Muscle of leg (tissue), 16 donors: ENCODE measurements around the gene CYB5R2. TPM values are rescaled to one million over a fixed set of nuclear protein-coding genes. Genes with fewer than 3 reads are reported as not detected.
A peak's percentile ranks its signal among the peaks of the same experiment; 100 is the strongest.

Experiments
- DNase-seq: peaks from one replicate; pipeline ENCODE4 v3.0.0; 2013
- H3K27ac ChIP-seq: one replicate; pipeline ENCODE4 v1.5.1; 2013; ENCODE audit warnings: mild to moderate bottlenecking, low read length, control low read depth
- H3K27me3 ChIP-seq: one replicate; pipeline ENCODE4 v1.6.1; 2013; ENCODE audit warnings: low read length; ENCODE audit not compliant: control insufficient read depth, insufficient read depth
- H3K36me3 ChIP-seq: one replicate; pipeline ENCODE4 v1.6.1; 2013; ENCODE audit warnings: low read length; ENCODE audit not compliant: control insufficient read depth, insufficient read depth
- H3K4me1 ChIP-seq: one replicate; pipeline ENCODE4 v1.6.1; 2013; ENCODE audit warnings: low read length; ENCODE audit not compliant: control insufficient read depth, insufficient read depth
- H3K4me3 ChIP-seq: one replicate; pipeline ENCODE4 v1.5.1; 2013; ENCODE audit warnings: low read length, control low read depth
- H3K9me3 ChIP-seq: replicated peaks from 2 replicates; pipeline ENCODE4 v1.6.1; 2013; ENCODE audit warnings: low read depth, low read length; ENCODE audit not compliant: control insufficient read depth
- WGBS: methylation state at CpG from one replicate; pipeline ENCODE4 v1.1.5; 2013; ENCODE audit warnings: missing lambda C conversion rate; ENCODE audit not compliant: insufficient coverage; 5-methylcytosine and 5-hydroxymethylcytosine counted together
- long read RNA-seq, 11 donors: transcript quantifications; one replicate each; lab custom pipeline, GENCODE V29; 2026
- polyA plus RNA-seq, 8 donors: library from polyadenylated mRNA; unstranded; fragments of 120-200 nt; gene quantifications; one replicate each; pipeline versions ENCODE4 v1.2.1 to v1.2.3, GENCODE V29; 2013; ENCODE audit warnings: inconsistent platforms in 1 of 8, low replicate concordance in 1 of 8; ENCODE audit not compliant: insufficient read length in 8 of 8, insufficient read depth in 1 of 8
- total RNA-seq: library from RNA; stranded (reverse); fragments of 120-200 nt; gene quantifications from one replicate; pipeline ENCODE4 v1.2.4, GENCODE V29; 2013

CYB5R2 gene
- total RNA-seq (7.7 TPM), polyA plus RNA-seq (10 to 100 TPM in 7 of 8 donors, 1 to 10 TPM in 1; 9.1 to 15.3 (median 14.0) TPM)
- long read RNA-seq, donor 1, partial matches to known transcripts, result 0 of 2 reads
- long read RNA-seq, donor 1, other reads (novel, unspliced or antisense), result 0 of 2 reads
- long read RNA-seq, donor 2, result 0 reads
- long read RNA-seq, donor 3, result 0 reads
- long read RNA-seq, donor 4, result 0 reads
- long read RNA-seq, donor 5, partial matches to known transcripts, result 5 of 9 reads
- long read RNA-seq, donor 5, other reads (novel, unspliced or antisense), result 0 of 9 reads
- long read RNA-seq, donor 6, result 0 reads
- long read RNA-seq, donor 7, partial matches to known transcripts, result 0 of 1 reads
- long read RNA-seq, donor 7, other reads (novel, unspliced or antisense), result 0 of 1 reads
- long read RNA-seq, donor 8, partial matches to known transcripts, result 0 of 1 reads
- long read RNA-seq, donor 8, other reads (novel, unspliced or antisense), result 0 of 1 reads
- long read RNA-seq, donor 9, result 0 reads
- long read RNA-seq, donor 10, partial matches to known transcripts, result 0 of 1 reads
- long read RNA-seq, donor 10, other reads (novel, unspliced or antisense), result 0 of 1 reads
- long read RNA-seq, donor 11, partial matches to known transcripts, result 0 of 3 reads
- long read RNA-seq, donor 11, other reads (novel, unspliced or antisense), result 0 of 3 reads

DNA sequence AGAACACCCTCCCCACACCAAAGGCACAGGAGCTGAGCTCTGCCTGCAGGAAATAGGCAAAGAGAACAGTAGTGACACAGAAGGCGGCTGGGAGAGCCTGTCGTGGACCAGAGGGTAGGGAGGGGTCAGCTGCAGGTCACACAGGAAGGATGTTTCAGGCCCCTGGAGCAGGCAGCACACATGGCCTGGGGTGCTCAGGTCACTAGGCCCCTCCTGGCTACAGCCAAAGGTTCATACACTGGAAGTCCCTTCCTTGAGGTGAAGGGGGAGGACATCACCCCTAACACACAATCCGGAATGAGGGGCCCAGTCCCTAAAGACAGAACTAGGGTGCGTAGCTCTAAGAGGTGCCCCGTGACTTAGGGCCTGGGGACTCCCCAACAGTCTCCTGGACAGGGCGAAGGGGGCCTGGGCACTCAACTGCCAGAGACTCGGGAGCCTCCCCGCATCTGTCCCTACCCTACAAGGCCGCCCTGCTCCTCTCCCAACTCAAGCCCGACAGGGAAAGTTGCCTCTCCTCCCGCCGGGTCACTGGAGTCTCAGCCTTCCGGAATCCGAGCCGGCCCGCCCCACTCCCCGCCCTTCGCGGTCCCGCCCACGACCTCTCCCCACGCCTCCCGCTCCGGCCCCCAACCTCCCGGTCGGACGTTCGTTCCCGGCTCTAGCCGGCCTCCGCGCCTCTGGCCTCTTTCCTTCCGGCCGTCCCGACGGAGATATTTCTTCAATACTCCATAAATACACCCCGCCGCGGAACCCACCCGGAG lies at the start of gene CYB5R2:
CYB5R2 (minus strand) TSS at position 541 of the 764 bp plus-strand sequence. CDS start 675 bp downstream, outside the sequence.
- peak; percentile 88 for DNase-seq
- H3K27me3 ChIP-seq, result peaks cover 26% of the 10 kb centered on the region
- peaks cover 19% of the 10 kb centered on the region for H3K4me1 ChIP-seq
- H3K9me3 ChIP-seq, result no peaks in the 10 kb centered on the region
- H3K27ac ChIP-seq, result peak within 1 kb of the TSS; percentile 67
- peak within 1 kb of the TSS; percentile 47 for H3K4me3 ChIP-seq
- WGBS, result 4% methylated on average over 37 of the region's 40 CpGs
- peaks cover 8% of the 10 kb centered on the region for H3K36me3 ChIP-seq

- Histone ChIP-seq H3K27ac (no peak overlapping the region), H3K9me3 (no peaks in the 10 kb centered on the region), H3K27me3 (no peaks in the 10 kb centered on the region), H3K4me1 (no peaks in the 10 kb centered on the region), H3K4me3 (no peak overlapping the region), H3K36me3 (no peaks in the 10 kb centered on the region)
- no CpG with 5 or more reads among the region's 3 CpGs for WGBS
- no peak for DNase-seq
Observed at GRCh38 chr11:7714786-7715185, 41.5 kb upstream of the CYB5R2 start.

GRCh38 chr11:7706377-7706776 lies 33.1 kb upstream of the CYB5R2 start, which contains the start of gene OVCH2:
Gene OVCH2 (minus strand): TSS chr11:7706477. CDS start chr11:7706394, 83 bp downstream.
- Histone ChIP-seq H3K9me3 (no peaks in the 10 kb centered on the region), H3K4me3 (no peak within 1 kb of the TSS), H3K36me3 (no peaks in the 10 kb centered on the region), H3K4me1 (no peaks in the 10 kb centered on the region), H3K27ac (no peak within 1 kb of the TSS), H3K27me3 (no peaks in the 10 kb centered on the region)
- no peak for DNase-seq
- WGBS, result no CpG with 5 or more reads among the region's 2 CpGs

DNA sequence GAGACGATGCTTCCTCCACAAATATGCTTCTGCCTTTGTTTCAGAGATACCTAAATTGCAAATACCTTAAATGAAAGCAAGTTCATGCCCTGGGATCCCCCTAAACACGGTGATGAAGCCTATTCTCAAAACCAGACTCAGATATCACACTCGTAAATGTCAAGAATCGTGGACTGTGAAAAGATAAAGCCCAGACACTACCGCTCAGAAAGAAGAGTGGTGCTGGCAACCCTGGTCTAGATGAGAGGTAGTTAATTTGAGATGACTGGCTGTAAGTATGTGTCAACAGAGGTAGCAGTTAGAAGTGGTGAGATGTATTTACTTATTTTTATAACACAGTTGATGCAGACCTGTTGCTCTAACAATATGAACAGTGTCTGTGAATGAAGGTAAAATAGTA lies 30.4 kb upstream of the CYB5R2 start:
- DNase-seq, result no peak
- H3K4me3 ChIP-seq, result no peak overlapping the region
- no peak overlapping the region for H3K27ac ChIP-seq
- no peaks in the 10 kb centered on the region for H3K27me3 ChIP-seq
- 54% methylated on average over 4 of the region's 5 CpGs for WGBS
- H3K4me1 ChIP-seq, result no peaks in the 10 kb centered on the region
- no peaks in the 10 kb centered on the region for H3K36me3 ChIP-seq
- H3K9me3 ChIP-seq, result no peaks in the 10 kb centered on the region

- DNase-seq, result no peak
- H3K36me3 ChIP-seq, result no peaks in the 10 kb centered on the region
- no peaks in the 10 kb centered on the region for H3K27me3 ChIP-seq
- H3K9me3 ChIP-seq, result no peaks in the 10 kb centered on the region
- H3K27ac ChIP-seq, result no peak overlapping the region
- 74% methylated on average over 4 of the region's 5 CpGs for WGBS
- no peaks in the 10 kb centered on the region for H3K4me1 ChIP-seq
- H3K4me3 ChIP-seq, result no peak overlapping the region
Observed at GRCh38 chr11:7696424-7696823, 23.1 kb upstream of the CYB5R2 start.

DNA sequence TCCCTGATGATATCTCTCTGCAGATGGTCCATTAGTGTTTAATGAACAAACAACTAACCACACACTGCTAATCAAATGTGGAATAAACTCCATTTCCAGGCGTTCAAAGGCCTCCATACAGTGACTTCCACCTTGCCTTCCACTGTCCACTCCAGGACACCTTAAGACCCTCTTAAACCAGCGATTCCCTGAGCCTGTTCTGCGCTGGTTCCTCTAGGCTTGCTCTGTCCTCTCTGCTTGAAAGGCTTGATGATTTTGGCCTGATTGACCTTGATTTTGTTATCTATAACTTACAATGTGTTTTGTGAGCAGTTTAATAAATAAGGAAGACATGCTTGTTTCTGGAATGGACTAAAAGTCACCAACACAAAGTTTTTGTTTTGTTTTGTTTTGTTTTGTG lies 20.9 kb upstream of the CYB5R2 start:
- WGBS, result 56% methylated on average over 1 of the region's 3 CpGs
- H3K4me1 ChIP-seq, result no peaks in the 10 kb centered on the region
- DNase-seq, result no peak
- H3K36me3 ChIP-seq, result no peaks in the 10 kb centered on the region
- no peak overlapping the region for H3K4me3 ChIP-seq
- peaks cover 2% of the 10 kb centered on the region for H3K27me3 ChIP-seq
- H3K27ac ChIP-seq, result no peak overlapping the region
- H3K9me3 ChIP-seq, result no peaks in the 10 kb centered on the region

- H3K27me3 ChIP-seq, result peaks cover 2% of the 10 kb centered on the region
- H3K4me1 ChIP-seq, result no peaks in the 10 kb centered on the region
- H3K36me3 ChIP-seq, result no peaks in the 10 kb centered on the region
- H3K27ac ChIP-seq, result no peak overlapping the region
- DNase-seq, result no peak
- WGBS, result no CpG with 5 or more reads among the region's 3 CpGs
- no peaks in the 10 kb centered on the region for H3K9me3 ChIP-seq
- no peak overlapping the region for H3K4me3 ChIP-seq
Observed at GRCh38 chr11:7692426-7692825, 19.1 kb upstream of the CYB5R2 start.

GRCh38 chr11:7691759-7692350 lies 18.6 kb upstream of the CYB5R2 start:
- DNase-seq, result no peak
- H3K27ac ChIP-seq, result no peak overlapping the region

DNA sequence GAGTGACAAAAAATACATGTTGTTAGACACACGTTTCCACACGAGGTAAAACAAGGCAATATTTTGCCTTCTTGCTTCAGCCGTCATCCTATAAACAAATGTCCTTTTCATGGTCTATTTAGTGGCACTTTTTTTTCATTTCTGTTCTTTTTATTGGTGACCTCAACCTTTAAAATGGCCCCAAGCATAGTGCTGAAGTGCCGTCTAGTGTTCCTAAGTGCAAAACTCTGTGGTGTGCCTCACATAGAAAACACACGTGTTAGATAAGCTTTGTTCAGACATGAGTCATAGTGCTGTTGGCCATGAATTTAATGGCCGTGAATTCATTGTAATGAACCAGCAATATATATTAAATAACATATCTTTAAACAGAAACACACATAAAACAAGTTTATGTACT lies 17.3 kb upstream of the CYB5R2 start:
- no peak for DNase-seq
- H3K36me3 ChIP-seq, result no peaks in the 10 kb centered on the region
- H3K4me1 ChIP-seq, result no peaks in the 10 kb centered on the region
- peaks cover 5% of the 10 kb centered on the region for H3K27me3 ChIP-seq
- H3K4me3 ChIP-seq, result no peak overlapping the region
- WGBS, result no CpG with 5 or more reads among the region's 6 CpGs
- no peak overlapping the region for H3K27ac ChIP-seq
- no peaks in the 10 kb centered on the region for H3K9me3 ChIP-seq

More at GRCh38 chr11:7691759-7692350, 18.6 kb upstream of the CYB5R2 start:
- no peaks in the 10 kb centered on the region for H3K36me3 ChIP-seq
- peaks cover 3% of the 10 kb centered on the region for H3K27me3 ChIP-seq
- no peaks in the 10 kb centered on the region for H3K4me1 ChIP-seq
- H3K9me3 ChIP-seq, result no peaks in the 10 kb centered on the region
- H3K4me3 ChIP-seq, result no peak overlapping the region
- WGBS, result 42% methylated on average over 1 of the region's 6 CpGs
